HT-29 (cell line): ENCODE measurements around the gene SELE. TPM values are rescaled to one million over a fixed set of nuclear protein-coding genes. Genes with fewer than 3 reads are reported as not detected.
"Not testable (repeated sequence)": the region's sequence is repeated elsewhere in the genome, so short reads cannot be mapped to it uniquely, and the experiment has no call there.

ENCODE experiments used
- DNase-seq: peaks from one replicate; pipeline ENCODE4 v3.0.0-alpha.2; 2015; ENCODE audit warnings: low spot score
- total RNA-seq: library from RNA; depleted of rRNA; stranded (reverse); fragments of >200 nt; shearing (Covaris generic); gene quantifications from 2 replicates; pipeline ENCODE4 v1.2.3, GENCODE V29; 2014; rRNA removed

Gene SELE
- total RNA-seq, 1 experiment from 2014 or later, result not detected

- no peak for DNase-seq
These were observed 50.2 kb downstream of the SELE start for GRCh38 chr1:169683661-169684060.

- not testable (repeated sequence) for DNase-seq
These were observed 50.7 kb downstream of the SELE start for GRCh38 chr1:169683168-169683567.

- DNase-seq, result no peak
These were observed 51.8 kb downstream of the SELE start for GRCh38 chr1:169682071-169682470.

GRCh38 chr1:169681140-169681539 lies 52.7 kb downstream of the SELE start:
- no peak for DNase-seq

GRCh38 chr1:169680377-169681019 lies 53.4 kb downstream of the SELE start:
- DNase-seq, result no peak

GRCh38 chr1:169679692-169680091 lies 54.2 kb downstream of the SELE start:
- DNase-seq, result no peak

- no peak for DNase-seq
These were observed 57.9 kb downstream of the SELE start for GRCh38 chr1:169676001-169676400.

Other genes starting within 250 kb of the SELE start
- 15.6 and 16.8 TPM in 2 replicates for gene SLC19A2, start 248.1 kb downstream of the SELE start, total RNA-seq
- 8.1 and 9.2 TPM in 2 replicates for gene F5, start 147.6 kb downstream of the SELE start, total RNA-seq
- not detected in 2 replicates for gene SELP, start 104.0 kb downstream of the SELE start, total RNA-seq
- 2.0 TPM in 1 of 2 replicates, not detected in the other for gene SELL, start 22.5 kb downstream of the SELE start, total RNA-seq
- 2.2 and 3.2 TPM in 2 replicates for gene METTL18, start 60.8 kb upstream of the SELE start, total RNA-seq
- 4.4 and 5.7 TPM in 2 replicates for gene SCYL3, start 159.8 kb upstream of the SELE start, total RNA-seq